IPS-15b (cell line): Measurements from ENCODE around the gene SCRG1.

Experiments
- H3K27me3 ChIP-seq: one replicate; pipeline ENCODE4 v1.6.1; 2013; ENCODE audit warnings: low read length; ENCODE audit not compliant: control insufficient read depth, insufficient read depth
- H3K36me3 ChIP-seq: one replicate; pipeline ENCODE4 v1.6.1; 2013; ENCODE audit warnings: low read length; ENCODE audit not compliant: control insufficient read depth, insufficient read depth
- H3K4me1 ChIP-seq: one replicate; pipeline ENCODE4 v1.6.1; 2013; ENCODE audit warnings: mild to moderate bottlenecking, low read length; ENCODE audit not compliant: control insufficient read depth, insufficient read depth
- H3K4me3 ChIP-seq: one replicate; pipeline ENCODE4 v1.5.1; 2013; ENCODE audit warnings: low read depth, low read length
- H3K9ac ChIP-seq: one replicate; pipeline ENCODE4 v1.6.1; 2013; ENCODE audit warnings: low read depth, mild to moderate bottlenecking, low read length
- H3K9me3 ChIP-seq: one replicate; pipeline ENCODE4 v1.6.1; 2013; ENCODE audit warnings: mild to moderate bottlenecking, low read length; ENCODE audit not compliant: control insufficient read depth, insufficient read depth

The SCRG1 gene

GRCh38 chr4:173346074-173346473, 52.8 kb downstream of the SCRG1 start:
- no peak overlapping the region for H3K9ac ChIP-seq
- no peaks in the 10 kb centered on the region for H3K36me3 ChIP-seq
- H3K9me3 ChIP-seq, result no peaks in the 10 kb centered on the region
- H3K4me1 ChIP-seq, result peaks cover 10% of the 10 kb centered on the region
- H3K4me3 ChIP-seq, result no peak overlapping the region
- H3K27me3 ChIP-seq, result no peaks in the 10 kb centered on the region

- peaks cover 10% of the 10 kb centered on the region for H3K4me1 ChIP-seq
- H3K9ac ChIP-seq, result no peak overlapping the region
- H3K27me3 ChIP-seq, result no peaks in the 10 kb centered on the region
- H3K4me3 ChIP-seq, result no peak overlapping the region
- H3K36me3 ChIP-seq, result no peaks in the 10 kb centered on the region
- H3K9me3 ChIP-seq, result no peaks in the 10 kb centered on the region
These were observed 53.3 kb downstream of the SCRG1 start for GRCh38 chr4:173345648-173346047.

GRCh38 chr4:173343832-173344397, 55.0 kb downstream of the SCRG1 start:
- H3K9ac ChIP-seq, result no peak overlapping the region
- no peak overlapping the region for H3K4me3 ChIP-seq

GRCh38 chr4:173337463-173337862, 61.5 kb downstream of the SCRG1 start:
- Histone ChIP-seq H3K4me1 (peaks cover 3% of the 10 kb centered on the region), H3K4me3 (no peak overlapping the region), H3K27me3 (peaks cover 8% of the 10 kb centered on the region), H3K9me3 (no peaks in the 10 kb centered on the region), H3K36me3 (peaks cover 4% of the 10 kb centered on the region), H3K9ac (no peak overlapping the region)

More at GRCh38 chr4:173343832-173344397, 55.0 kb downstream of the SCRG1 start:
- H3K4me1 ChIP-seq, result peaks cover 10% of the 10 kb centered on the region
- no peaks in the 10 kb centered on the region for H3K9me3 ChIP-seq
- H3K27me3 ChIP-seq, result no peaks in the 10 kb centered on the region
- H3K36me3 ChIP-seq, result no peaks in the 10 kb centered on the region

GRCh38 chr4:173334891-173335752, 63.8 kb downstream of the SCRG1 start:
- Histone ChIP-seq H3K4me3 (peak overlapping the region; percentile 87), H3K9me3 (no peaks in the 10 kb centered on the region), H3K27me3 (peaks cover 8% of the 10 kb centered on the region), H3K4me1 (peaks cover 3% of the 10 kb centered on the region), H3K9ac (peak overlapping the region; percentile 92), H3K36me3 (peaks cover 14% of the 10 kb centered on the region)
